Bronchial epithelial cell (primary cell): ENCODE measurements around the gene ANKRD33B. TPM values are rescaled to one million over a fixed set of nuclear protein-coding genes. Genes with fewer than 3 reads are reported as not detected.

Source experiments
- DNase-seq: peaks from one replicate; pipeline ENCODE4 v3.0.0-alpha.2; 2010; ENCODE audit warnings: low read depth
- FAIRE-seq: peaks from 2 replicates; lab custom pipeline; 2011; peaks lifted over from hg19 to GRCh38; lab: Jason Lieb, UNC
- H3K27me3 ChIP-seq: 2 replicates; pipeline ENCODE4 v1.5.1; 2011; ENCODE audit warnings: low read length; ENCODE audit not compliant: control insufficient read depth, insufficient read depth
- H3K36me3 ChIP-seq: 2 replicates; pipeline ENCODE4 v1.5.1; 2011; ENCODE audit warnings: low read length; ENCODE audit not compliant: control insufficient read depth, insufficient read depth
- H3K4me3 ChIP-seq: 2 replicates; pipeline ENCODE4 v1.5.1; 2011; ENCODE audit warnings: mild to moderate bottlenecking, low read depth, low read length, control low read depth
- total RNA-seq: library from RNA; depleted of rRNA; stranded (reverse); fragments of >200 nt; gene quantifications from 2 replicates; pipeline ENCODE4 v1.2.1, GENCODE V29; 2014
- TF ChIP-seq, protein P1 (sequence below): IDR thresholded peaks from 2 replicates; pipeline ENCODE4 v1.5.1; 2011; ENCODE audit warnings: mild to moderate bottlenecking, moderate library complexity, low read length, control low read depth, inconsistent platforms; ENCODE audit not compliant: insufficient read depth, severe bottlenecking

ANKRD33B gene
- total RNA-seq, 1 donor from 2014 or later = under 0.01 TPM

DNA sequence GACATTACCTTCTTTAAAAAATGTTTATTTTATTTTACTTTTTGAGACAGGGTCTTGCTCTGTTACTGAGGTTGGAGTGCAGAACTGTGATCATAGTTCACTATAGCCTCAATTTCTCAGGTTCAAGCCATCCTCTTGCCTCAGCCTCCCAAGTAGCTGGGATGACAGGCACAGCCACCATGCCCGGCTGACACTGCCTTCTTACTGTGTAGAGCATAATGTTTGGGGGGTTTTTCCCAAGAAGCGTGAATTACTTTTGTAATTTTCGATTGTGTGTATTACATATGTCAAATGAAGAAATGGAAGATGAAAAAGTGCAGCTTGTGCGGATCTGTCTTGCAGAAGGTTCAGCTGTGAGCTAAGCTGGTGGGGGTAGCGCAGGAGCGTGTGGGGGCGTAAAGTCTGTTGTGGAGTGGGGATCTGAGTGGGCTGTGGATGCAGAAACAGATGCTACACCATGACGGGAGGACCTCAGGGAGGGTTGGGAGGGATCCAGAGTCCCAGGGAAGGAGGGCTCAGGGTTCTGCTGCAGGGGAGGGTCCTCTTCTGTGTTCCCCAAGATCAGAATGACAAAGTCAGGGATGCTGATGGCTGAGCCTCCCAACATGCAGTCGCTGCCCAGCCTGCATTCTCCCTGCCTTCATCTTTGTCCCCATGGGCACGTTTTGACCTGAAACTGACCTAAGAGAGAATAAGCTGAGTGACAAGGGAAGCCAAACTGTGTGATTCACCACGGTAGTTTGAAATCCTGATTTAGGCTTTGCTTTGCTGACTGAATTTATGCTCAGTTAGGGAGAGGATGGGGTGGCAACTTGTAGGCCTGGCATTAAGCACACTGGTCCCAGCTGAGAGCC, 6.8 kb upstream of the ANKRD33B start:
- no peaks in the 10 kb centered on the region for H3K27me3 ChIP-seq
- FAIRE-seq (no peak), DNase-seq (no peak)
- TF ChIP-seq, protein P1, sequence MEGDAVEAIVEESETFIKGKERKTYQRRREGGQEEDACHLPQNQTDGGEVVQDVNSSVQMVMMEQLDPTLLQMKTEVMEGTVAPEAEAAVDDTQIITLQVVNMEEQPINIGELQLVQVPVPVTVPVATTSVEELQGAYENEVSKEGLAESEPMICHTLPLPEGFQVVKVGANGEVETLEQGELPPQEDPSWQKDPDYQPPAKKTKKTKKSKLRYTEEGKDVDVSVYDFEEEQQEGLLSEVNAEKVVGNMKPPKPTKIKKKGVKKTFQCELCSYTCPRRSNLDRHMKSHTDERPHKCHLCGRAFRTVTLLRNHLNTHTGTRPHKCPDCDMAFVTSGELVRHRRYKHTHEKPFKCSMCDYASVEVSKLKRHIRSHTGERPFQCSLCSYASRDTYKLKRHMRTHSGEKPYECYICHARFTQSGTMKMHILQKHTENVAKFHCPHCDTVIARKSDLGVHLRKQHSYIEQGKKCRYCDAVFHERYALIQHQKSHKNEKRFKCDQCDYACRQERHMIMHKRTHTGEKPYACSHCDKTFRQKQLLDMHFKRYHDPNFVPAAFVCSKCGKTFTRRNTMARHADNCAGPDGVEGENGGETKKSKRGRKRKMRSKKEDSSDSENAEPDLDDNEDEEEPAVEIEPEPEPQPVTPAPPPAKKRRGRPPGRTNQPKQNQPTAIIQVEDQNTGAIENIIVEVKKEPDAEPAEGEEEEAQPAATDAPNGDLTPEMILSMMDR = no peak
- H3K4me3 ChIP-seq = no peak overlapping the region
- no peaks in the 10 kb centered on the region for H3K36me3 ChIP-seq

DNA sequence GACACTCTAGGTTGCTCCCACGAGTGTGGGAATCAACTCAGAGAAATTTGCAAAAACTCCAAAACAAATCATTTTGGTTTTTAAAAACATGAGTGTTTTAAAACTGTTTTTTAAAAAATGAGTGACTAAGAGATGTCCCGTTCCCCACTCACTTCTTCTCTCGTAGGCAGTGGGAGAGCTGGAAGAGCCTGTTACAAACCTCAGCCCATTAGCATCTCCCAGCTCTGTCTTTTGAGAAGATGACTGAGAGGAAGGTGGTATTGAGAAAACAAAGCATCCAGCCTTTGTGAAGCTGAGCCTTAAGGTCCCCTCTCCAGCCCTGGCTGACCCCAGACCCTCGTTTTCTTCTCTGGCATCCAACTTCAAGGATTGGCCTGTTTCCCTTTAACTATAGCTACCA, 4.7 kb upstream of the ANKRD33B start:
- FAIRE-seq (no peak), DNase-seq (no peak)
- TF ChIP-seq, protein P1 = no peak

DNA sequence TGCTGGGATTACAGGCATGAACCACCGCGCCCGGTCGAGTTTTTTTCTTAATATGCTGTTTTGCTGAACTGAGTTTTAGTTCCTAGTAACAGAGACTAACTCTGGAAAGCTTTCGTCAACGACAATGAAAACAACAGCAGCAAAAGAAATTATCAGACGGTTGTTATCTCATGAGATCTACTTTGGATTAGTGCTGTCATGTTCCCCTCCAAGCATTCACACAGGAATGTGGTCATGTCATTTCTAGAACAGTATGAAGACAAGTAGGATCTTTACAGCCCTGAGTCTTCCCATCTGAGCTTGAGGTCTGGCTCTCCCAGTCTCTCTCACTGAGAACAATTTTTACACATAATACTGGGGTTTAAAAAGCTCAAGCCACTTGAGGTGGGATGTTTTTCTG, 4.0 kb upstream of the ANKRD33B start:
- FAIRE-seq (no peak), DNase-seq (no peak)
- H3K36me3 ChIP-seq = no peaks in the 10 kb centered on the region
- peaks cover 5% of the 10 kb centered on the region for H3K27me3 ChIP-seq
- H3K4me3 ChIP-seq = no peak overlapping the region
- TF ChIP-seq, protein P1 = no peak

More for the DNA sequence above, 4.7 kb upstream of the ANKRD33B start:
- Histone ChIP-seq H3K4me3 (no peak overlapping the region), H3K36me3 (no peaks in the 10 kb centered on the region), H3K27me3 (peaks cover 5% of the 10 kb centered on the region)

DNA sequence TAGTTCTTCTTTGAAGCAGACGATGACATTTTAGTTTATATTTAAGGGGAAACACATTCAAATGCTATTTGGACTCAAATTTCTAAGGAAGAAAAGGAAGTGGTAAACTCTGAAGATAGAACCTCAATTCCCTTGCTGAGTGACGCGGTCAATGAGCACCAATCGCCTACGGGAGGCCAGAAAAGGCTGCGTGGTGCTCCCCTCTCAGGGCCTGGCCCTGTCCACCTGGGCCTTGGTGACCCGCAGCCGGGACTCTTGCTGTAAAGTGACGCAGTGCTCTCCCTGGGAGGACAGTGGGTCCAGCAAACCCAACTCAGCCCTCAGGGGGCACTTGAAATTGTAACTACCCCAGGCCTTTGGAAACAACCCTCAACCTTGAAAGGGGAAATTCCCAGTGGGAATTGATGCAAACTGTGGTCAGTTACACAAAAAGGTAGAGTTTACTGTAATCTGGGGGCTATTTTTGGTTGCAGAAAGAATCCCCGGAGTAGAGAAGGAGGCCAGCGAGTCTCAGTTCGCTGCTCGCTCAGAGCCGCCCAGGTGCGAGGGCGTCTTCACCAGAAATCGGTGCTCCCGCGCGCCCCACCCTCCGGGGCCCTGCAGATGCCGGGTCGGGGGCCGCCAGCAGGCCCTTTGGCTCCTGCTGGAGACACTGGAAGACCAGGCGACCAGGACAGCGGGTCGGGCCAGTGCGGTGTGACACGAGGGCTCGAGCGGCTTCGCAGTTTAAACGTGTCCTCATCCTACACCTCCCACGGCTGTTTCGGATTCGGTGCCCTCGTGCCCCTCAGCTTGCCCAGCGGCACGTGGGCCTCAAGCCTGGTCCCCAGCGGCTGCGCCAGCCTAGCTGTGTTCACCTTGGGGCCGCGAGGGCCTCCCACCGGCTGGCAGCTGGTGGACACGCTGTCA, 1.4 kb upstream of the ANKRD33B start:
- Histone ChIP-seq H3K4me3 (no peak overlapping the region), H3K36me3 (no peaks in the 10 kb centered on the region), H3K27me3 (peaks cover 5% of the 10 kb centered on the region)
- no peak for FAIRE-seq
- DNase-seq = no peak
- TF ChIP-seq, protein P1 = no peak

DNA sequence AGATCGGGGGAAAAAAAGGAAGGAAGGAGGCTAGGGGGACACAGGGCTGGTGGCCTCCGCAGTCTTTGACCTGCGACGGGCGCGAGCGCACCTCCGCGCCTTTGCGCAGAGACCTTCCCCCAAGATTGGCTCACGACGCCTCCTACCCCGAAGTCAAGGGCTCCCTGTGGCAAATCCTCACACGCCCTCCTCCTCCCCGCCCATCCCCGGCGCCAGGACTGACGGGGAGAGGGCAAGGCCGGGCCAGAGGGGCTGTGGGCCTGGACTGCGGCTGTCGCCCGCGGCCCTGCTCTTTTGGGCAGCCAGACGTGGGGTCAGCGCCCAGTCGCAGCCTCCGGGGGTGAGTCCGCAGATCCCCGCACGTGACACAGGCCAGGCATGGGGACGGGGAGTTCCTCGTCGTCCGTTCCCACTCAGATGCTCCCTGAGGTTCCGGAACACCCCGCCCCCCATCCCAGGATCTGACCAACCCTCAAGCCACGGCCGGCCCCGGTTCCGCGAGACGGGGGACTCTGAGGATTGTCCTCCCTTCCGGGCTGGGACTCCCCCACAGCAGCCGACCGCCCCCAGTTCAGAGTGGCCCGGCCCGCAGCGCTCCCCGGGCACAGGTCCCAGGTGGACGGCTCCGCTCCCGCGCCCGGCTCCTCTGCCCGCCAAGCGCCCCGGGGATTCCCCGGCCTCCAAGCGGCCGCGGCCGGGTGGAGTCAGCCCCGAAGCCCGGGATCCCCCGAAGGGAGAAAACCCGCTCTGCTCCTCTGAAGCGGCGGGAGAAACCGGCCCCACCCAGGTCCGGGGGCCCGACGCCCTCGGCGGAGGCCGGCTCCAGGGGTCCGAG, 543 bp upstream of the ANKRD33B start:
- Histone ChIP-seq H3K36me3 (no peaks in the 10 kb centered on the region), H3K4me3 (peak overlapping the region; percentile 43), H3K27me3 (peaks cover 5% of the 10 kb centered on the region)
- no peak for DNase-seq
- TF ChIP-seq, protein P1 = no peak
- no peak for FAIRE-seq
